Loucy (cell line): Measurements from ENCODE around the gene WDR87.

Source experiments
- CTCF ChIP-seq: fragments of 200-600 bp; sonication (generic); conservative IDR thresholded peaks from 2 replicates; pipeline ENCODE4 v1.5.1; 2014; ENCODE audit warnings: mild to moderate bottlenecking, antibody characterized with exemption, low read length
- EZH2phosphoT487 ChIP-seq: fragments of 200-600 bp; IDR thresholded peaks from 2 replicates; pipeline ENCODE4 v1.6.1; 2018; ENCODE audit warnings: antibody characterized with exemption, mild to moderate bottlenecking, moderate library complexity, borderline replicate concordance

- TF ChIP-seq CTCF (no peak), EZH2phosphoT487 (no peak)
Observed at GRCh38 chr19:37951816-37952210, 45.4 kb upstream of the WDR87 start.
